Neural progenitor cell (in vitro differentiated cells): ENCODE results near the gene C16orf82.

Experiments
- EZH2 ChIP-seq: fragments of 200-600 bp; sonication (generic); IDR thresholded peaks from 2 replicates; pipeline ENCODE4 v1.6.1; 2017; ENCODE audit warnings: antibody characterized with exemption, mild to moderate bottlenecking, moderate library complexity
- TF ChIP-seq, protein P1 (sequence below): fragments of 200-600 bp; sonication (generic); IDR thresholded peaks from 2 replicates; pipeline ENCODE4 v1.5.1; 2017; ENCODE audit warnings: antibody characterized with exemption, mild to moderate bottlenecking

DNA sequence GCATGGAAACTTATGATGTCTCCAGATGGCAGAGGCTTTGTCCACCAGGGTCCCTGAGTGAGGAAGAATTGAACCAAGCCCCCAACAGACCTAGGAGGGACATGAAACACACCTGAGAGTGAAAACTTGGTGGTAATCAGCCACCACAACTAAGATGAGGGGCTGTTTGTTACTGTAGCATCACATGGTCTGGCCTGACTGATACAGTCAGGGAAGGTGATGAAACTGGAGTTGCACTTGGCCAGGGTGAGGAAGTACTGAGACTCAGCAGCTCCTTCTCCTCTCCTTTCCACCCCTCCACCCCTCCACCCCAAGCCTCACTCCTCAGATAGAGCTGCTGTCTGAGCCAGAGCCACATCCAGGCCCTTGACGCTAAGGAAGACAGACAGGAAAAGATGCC is 37.2 kb downstream of the C16orf82 start:
- TF ChIP-seq EZH2 = no peak
- TF ChIP-seq, protein P1, sequence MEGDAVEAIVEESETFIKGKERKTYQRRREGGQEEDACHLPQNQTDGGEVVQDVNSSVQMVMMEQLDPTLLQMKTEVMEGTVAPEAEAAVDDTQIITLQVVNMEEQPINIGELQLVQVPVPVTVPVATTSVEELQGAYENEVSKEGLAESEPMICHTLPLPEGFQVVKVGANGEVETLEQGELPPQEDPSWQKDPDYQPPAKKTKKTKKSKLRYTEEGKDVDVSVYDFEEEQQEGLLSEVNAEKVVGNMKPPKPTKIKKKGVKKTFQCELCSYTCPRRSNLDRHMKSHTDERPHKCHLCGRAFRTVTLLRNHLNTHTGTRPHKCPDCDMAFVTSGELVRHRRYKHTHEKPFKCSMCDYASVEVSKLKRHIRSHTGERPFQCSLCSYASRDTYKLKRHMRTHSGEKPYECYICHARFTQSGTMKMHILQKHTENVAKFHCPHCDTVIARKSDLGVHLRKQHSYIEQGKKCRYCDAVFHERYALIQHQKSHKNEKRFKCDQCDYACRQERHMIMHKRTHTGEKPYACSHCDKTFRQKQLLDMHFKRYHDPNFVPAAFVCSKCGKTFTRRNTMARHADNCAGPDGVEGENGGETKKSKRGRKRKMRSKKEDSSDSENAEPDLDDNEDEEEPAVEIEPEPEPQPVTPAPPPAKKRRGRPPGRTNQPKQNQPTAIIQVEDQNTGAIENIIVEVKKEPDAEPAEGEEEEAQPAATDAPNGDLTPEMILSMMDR = no peak
